Choroid plexus epithelial cell (primary cell): Measurements from ENCODE around the gene PDX1.
A peak's percentile ranks its signal among the peaks of the same experiment; 100 is the strongest.
"Not testable (repeated sequence)": the region's sequence is repeated elsewhere in the genome, so short reads cannot be mapped to it uniquely, and the experiment has no call there.

Experiments
- DNase-seq: peaks from one replicate; pipeline ENCODE4 v3.0.0-alpha.2; 2010; ENCODE audit warnings: low read depth
- H3K4me3 ChIP-seq: 2 replicates; pipeline ENCODE4 v1.5.1; 2011; ENCODE audit warnings: low read depth, mild to moderate bottlenecking, control low read depth, low read length, moderate library complexity
- TF ChIP-seq, protein P1 (sequence below): conservative IDR thresholded peaks from 2 replicates; pipeline ENCODE4 v1.5.1; 2011; ENCODE audit warnings: low read depth, mild to moderate bottlenecking, control low read depth, inconsistent platforms, low read length, moderate library complexity

The PDX1 gene

DNA sequence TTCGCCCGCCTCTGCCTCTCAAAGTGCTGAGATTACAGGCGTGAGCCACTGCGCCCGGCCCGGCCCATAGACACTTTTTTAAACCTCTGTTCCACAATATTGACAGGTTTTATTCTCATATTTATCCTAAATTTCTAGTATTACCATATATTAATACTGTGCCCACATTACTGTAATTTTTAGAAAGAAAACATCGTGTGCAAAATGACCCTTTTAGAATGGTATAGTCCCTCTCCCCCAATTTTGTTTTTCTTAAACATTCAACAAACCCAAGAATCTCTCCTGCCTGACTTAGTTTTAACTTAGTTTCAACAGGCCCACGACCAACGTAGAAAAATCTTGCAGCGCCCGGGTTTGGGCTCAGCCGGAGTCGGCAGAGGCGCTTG, 40.2 kb downstream of the PDX1 start:
- no peak overlapping the region for H3K4me3 ChIP-seq
- TF ChIP-seq, protein P1, sequence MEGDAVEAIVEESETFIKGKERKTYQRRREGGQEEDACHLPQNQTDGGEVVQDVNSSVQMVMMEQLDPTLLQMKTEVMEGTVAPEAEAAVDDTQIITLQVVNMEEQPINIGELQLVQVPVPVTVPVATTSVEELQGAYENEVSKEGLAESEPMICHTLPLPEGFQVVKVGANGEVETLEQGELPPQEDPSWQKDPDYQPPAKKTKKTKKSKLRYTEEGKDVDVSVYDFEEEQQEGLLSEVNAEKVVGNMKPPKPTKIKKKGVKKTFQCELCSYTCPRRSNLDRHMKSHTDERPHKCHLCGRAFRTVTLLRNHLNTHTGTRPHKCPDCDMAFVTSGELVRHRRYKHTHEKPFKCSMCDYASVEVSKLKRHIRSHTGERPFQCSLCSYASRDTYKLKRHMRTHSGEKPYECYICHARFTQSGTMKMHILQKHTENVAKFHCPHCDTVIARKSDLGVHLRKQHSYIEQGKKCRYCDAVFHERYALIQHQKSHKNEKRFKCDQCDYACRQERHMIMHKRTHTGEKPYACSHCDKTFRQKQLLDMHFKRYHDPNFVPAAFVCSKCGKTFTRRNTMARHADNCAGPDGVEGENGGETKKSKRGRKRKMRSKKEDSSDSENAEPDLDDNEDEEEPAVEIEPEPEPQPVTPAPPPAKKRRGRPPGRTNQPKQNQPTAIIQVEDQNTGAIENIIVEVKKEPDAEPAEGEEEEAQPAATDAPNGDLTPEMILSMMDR, result no peak
- DNase-seq, result no peak

DNA sequence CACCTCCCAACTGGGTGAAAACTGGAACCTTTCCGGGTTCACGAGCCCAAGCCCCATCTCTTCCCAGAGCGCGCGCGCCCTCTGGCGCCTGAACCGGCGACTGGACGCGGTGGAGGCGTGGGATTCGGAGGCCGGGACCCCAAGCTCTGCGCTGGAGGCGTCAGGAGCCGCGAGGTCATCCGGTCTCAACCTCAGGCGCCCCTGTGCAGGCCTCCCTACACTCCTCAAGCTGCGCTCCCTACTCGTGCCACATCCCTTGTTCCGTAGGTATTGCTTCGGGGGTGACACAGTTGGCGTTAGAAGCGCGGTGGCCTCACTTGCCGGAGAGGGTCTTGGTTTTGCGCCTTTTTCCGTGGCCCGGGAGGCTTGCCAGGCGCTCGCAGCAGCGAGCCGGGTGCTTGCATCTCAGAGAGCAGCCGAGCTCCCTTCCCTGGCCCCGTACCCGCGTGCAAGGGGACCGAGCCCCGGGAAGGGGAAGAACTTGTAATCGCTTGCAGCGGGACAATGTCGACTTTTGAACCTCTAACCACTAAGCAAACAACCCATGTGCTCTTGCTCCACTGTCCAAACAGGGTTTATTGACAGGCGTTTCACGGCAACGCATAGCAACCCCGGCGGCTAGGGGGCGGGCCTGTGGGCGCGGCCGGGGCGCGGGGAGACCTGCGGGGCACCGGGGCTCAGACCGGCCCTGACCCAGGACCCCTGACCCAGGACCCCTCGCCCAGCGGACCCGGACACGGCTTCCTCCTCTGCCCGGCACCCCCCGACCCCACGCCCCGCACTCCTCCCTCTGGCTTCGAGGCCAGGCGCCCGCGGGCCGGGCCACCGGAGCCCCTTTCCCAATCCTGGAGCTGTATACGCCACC, 40.8 kb downstream of the PDX1 start:
- peak; percentile 43 for DNase-seq
- TF ChIP-seq, protein P1, result peak; percentile 25
- H3K4me3 ChIP-seq, result no peak overlapping the region

DNA sequence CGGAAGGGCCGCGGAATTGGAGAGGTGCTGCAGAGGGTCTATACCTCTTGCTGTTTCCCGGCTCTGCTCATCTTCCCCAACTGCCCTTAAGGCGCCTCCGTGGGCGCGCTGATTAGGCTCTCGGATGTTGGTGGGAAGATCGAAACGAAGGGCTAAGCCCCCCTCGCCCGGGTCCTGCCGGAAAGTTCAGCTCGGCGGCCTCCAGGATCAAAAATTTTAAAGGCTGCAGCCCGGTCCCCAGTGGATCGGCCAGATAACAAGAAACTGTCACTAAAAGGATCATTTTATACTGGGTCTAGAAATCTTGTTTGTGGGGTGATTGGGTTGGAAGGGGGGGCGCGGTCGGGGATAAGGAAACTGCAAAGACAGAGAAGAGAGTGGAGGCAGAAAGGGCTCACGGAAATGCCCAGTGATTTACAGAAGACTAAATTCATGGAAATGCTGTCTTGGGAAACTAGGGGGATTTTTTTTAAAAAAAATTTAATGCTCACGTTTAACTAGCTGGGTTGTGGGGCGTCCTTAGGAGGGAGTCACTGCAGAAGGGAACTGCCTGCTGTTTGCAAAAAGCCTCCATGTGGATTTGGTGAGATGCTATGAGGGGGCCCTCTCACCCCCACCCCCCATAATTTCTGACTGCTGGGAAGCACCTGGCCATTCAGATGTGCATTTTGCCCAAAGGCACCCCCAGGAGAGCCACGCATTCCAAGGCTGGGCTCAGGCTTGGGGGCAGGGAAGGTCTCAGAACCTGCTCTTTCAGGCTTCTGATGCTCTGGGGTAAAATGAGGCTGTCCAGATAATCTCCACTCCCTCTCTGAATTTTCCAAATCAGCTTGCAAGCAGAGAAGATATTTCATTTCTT, 41.7 kb downstream of the PDX1 start:
- H3K4me3 ChIP-seq, result no peak overlapping the region
- TF ChIP-seq, protein P1, result no peak
- no peak for DNase-seq

DNA sequence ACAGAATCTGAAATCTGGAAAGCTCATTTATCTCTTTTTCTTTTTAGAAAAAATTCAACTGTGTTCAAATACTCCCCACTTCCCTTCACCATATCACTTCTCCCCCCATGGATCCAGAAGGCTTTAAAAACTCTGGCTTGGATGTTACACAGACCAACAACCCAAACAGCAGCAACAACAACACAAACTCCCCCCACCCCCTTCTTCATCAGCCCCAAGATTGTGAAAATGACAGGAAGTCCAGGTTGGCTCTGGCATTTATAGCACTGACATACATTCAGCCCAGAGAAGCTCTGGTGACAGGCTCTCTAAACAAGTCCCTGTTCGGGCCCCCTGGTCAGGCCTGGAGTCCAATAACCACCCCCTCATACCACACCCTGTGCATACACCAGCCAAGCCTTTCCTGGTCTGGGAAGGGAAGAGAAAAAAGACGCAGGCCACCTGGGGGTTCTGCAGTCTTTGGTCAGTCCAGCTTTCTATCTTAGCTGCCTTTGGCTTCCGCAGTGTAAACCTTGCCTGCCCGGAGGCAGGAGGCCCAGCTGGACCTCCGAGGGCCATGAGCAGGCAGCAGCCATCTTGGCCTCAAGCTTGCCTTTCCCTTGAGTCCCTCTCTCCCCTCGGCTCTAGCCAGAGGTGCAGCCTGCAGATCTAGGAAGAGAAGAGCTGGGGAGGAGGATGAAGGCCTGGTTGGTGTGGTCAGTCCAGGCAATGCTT, 42.5 kb downstream of the PDX1 start:
- no peak overlapping the region for H3K4me3 ChIP-seq
- DNase-seq, result no peak
- TF ChIP-seq, protein P1, result no peak

DNA sequence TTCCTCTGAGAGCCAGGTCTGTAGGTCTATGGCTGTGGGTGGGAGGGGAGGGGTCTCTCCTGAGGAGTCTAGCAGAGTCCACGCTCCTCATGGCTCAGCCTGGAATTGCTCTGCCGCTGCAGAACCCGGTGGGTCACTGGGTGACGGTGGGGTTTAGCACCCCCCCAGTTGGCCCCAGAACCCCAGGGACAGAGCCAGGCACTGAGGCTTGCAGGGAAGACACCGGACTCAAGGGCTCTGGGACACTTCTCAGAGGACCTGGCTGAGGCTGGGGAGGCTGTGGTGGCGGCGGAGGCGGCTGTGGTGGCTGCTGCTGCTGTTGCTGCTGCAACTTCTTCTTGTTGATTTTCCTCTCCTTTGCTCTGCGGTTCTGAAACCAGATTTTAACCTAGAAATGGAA, 43.2 kb downstream of the PDX1 start:
- no peak for DNase-seq
- TF ChIP-seq, protein P1, result no peak
- no peak overlapping the region for H3K4me3 ChIP-seq

DNA sequence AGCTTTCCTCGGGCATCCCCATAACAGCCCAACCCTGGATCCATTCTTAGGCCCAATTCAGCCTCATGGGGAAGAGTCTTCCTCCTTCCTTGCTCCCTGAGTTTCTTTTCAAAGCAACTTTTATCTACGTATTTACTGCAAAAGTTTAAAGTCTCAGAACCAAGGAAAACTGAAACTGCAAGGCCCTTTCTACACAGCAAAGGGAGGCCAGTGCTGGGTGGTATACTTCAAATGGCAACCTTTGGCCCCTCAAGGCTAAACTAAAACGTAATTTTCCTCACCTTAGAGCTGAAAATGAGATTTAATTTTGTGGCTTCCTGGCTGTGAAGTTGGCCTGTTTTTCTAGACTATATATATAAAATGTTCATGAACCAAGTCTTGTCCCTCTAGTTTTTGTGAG, 43.7 kb downstream of the PDX1 start:
- no peak for DNase-seq
- TF ChIP-seq, protein P1, result no peak
- H3K4me3 ChIP-seq, result no peak overlapping the region

DNA sequence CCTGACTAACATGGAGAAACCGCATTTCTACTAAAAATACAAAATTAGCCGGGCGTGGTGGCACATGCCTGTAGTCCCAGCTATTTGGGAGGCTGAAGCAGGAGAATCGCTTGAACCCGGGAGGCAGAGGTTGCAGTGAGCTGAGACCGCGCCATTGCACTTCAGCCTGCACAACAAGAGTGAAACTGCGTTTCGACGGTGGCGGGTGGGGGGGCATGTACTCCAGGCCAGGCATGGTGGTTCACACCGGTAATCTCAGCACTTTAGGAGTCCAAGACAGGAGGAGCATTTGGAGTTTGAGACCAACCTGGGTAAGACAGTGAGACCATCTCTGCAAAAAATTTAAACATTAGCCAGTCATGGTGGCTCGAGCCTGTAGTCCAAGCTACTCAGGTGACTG, 44.4 kb downstream of the PDX1 start:
- not testable (repeated sequence) for DNase-seq, H3K4me3 ChIP-seq
